Measurements from ENCODE around the gene ABCF1.

DNA sequence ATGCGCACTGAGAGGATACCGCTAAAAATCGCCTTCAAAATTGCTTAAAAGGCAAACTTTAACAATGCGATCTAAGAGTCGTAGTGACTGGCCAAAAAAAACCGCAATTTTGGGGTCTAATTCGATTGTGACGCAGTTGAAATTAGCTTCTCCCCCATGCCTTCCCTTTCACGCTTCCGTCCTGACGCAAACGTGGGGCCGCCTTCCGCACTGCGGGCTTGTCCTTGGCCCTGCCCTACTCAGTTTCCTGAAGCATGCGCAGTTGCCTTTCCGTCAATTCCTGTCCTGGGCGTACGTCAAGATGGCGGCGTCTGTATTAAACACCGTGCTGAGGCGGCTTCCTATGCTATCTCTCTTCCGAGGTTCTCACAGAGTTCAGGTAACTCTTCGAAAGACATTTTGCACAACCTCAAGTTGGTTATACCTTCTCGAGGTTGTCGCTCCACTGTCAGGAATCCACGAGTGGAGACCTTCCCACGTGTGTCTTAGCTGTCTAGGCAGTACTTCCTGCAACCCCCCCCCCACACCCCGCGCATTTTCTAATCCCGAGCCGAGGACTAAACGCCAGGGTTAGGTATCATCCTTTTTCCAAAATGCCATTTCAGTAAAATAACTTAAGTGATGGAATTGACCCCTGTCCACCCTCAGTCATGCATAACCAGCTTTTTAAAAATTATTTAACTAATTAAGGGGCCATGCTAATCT lies 46.5 kb downstream of the ABCF1 start, which contains the start of gene MRPS18B:
- TF ChIP-seq, protein P1, sequence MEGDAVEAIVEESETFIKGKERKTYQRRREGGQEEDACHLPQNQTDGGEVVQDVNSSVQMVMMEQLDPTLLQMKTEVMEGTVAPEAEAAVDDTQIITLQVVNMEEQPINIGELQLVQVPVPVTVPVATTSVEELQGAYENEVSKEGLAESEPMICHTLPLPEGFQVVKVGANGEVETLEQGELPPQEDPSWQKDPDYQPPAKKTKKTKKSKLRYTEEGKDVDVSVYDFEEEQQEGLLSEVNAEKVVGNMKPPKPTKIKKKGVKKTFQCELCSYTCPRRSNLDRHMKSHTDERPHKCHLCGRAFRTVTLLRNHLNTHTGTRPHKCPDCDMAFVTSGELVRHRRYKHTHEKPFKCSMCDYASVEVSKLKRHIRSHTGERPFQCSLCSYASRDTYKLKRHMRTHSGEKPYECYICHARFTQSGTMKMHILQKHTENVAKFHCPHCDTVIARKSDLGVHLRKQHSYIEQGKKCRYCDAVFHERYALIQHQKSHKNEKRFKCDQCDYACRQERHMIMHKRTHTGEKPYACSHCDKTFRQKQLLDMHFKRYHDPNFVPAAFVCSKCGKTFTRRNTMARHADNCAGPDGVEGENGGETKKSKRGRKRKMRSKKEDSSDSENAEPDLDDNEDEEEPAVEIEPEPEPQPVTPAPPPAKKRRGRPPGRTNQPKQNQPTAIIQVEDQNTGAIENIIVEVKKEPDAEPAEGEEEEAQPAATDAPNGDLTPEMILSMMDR (conservative IDR thresholded peaks at IDR 0.05), result no peak
- TF ChIP-seq ZFX (IDR thresholded peaks at IDR 0.05), result no peak
